Large intestine (tissue), 3 donors: ENCODE results near the gene TPO. TPM values are rescaled to one million over a fixed set of nuclear protein-coding genes. Genes with fewer than 3 reads are reported as not detected.
A peak's percentile ranks its signal among the peaks of the same experiment; 100 is the strongest.

Experiments used
- DNase-seq, 2 donors: peaks; one replicate each; pipeline versions ENCODE4 v3.0.0 to v3.0.0-alpha.2; 2013
- H3K27ac ChIP-seq: one replicate; pipeline ENCODE4 v1.5.1; 2013; ENCODE audit warnings: low read length
- H3K27me3 ChIP-seq: 2 replicates; pipeline ENCODE4 v1.6.1; 2013; ENCODE audit warnings: low read length; ENCODE audit not compliant: control insufficient read depth, insufficient read depth
- H3K36me3 ChIP-seq: 2 replicates; pipeline ENCODE4 v1.6.1; 2013; ENCODE audit warnings: low read length; ENCODE audit not compliant: control insufficient read depth, insufficient read depth
- H3K4me1 ChIP-seq: one replicate; pipeline ENCODE4 v1.6.1; 2013; ENCODE audit warnings: low read length; ENCODE audit not compliant: control insufficient read depth, insufficient read depth
- H3K4me3 ChIP-seq: one replicate; pipeline ENCODE4 v1.5.1; 2013; ENCODE audit warnings: low read length
- H3K9me3 ChIP-seq: one replicate; pipeline ENCODE4 v1.6.1; 2013; ENCODE audit warnings: mild to moderate bottlenecking, low read depth, low read length, moderate library complexity; ENCODE audit not compliant: control insufficient read depth
- WGBS: methylation state at CpG from one replicate; pipeline ENCODE4 v1.1.5; 2013; ENCODE audit warnings: low lambda C conversion rate; ENCODE audit not compliant: insufficient coverage; 5-methylcytosine and 5-hydroxymethylcytosine counted together
- polyA plus RNA-seq: library from polyadenylated mRNA; unstranded; fragments of 120-200 nt; gene quantifications from one replicate; pipeline ENCODE4 v1.2.1, GENCODE V29; 2013

The TPO gene
- polyA plus RNA-seq, 1 donor, result 0.30 TPM

DNA sequence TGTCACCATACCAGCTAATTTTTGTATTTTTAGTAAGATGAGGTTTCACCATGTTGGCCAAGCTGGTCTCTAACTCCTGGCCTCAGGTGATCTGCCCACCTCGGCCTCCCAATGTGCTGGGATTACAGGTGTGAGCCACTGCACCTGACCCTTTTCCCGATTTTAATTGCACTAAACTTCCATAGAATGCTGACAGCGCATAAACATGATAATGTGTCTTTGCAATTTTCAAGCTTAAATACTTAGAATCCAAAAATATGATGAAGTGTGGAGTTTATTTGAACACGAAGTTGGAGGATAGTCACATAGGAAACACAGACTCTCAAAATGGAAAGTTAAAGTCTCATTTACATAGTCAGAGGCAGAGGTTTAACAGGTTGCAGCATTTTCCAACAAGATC is 138.6 kb downstream of the TPO start:
- H3K36me3 ChIP-seq, result no peaks in the 10 kb centered on the region
- no peaks in the 10 kb centered on the region for H3K27me3 ChIP-seq
- no peak overlapping the region for H3K27ac ChIP-seq
- peaks cover 5% of the 10 kb centered on the region for H3K9me3 ChIP-seq
- 100% methylated on average over 2 of the region's 4 CpGs for WGBS
- H3K4me1 ChIP-seq, result peaks cover 32% of the 10 kb centered on the region
- DNase-seq, result no peak
- H3K4me3 ChIP-seq, result no peak overlapping the region

GRCh38 chr2:1552611-1553010 is 139.3 kb downstream of the TPO start:
- Histone ChIP-seq H3K9me3 (peaks cover 5% of the 10 kb centered on the region), H3K27ac (peak overlapping the region; percentile 86)

DNA sequence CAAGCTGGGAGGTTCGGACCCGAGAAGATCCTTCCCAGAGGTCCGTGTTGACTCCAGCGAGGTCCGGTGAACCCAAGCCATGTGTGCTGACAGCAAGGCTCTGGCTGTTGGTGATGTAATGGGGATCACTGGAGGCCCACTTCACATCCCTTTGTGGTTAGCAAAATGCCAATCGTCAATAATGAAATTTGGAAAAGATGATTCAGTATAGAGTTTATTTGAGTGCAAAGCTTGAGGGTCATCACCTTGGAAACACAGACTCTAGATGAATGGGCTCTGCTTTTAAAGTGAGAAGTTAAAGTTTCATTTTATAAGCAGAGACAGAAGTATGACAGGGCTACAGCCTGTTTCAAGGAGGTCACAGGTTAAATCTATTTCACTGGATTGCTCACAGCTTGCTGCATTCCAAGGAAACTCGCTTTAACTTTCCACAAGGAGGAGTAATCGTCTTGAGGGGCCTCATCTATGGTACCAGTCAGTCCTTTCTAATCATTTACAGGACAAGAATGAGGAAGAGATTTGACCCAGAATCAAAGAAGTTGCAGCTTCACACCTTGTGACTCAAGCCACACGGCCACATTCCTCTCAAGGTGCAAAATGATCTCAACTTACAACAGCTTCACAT is 140.5 kb downstream of the TPO start:
- Histone ChIP-seq H3K9me3 (no peaks in the 10 kb centered on the region), H3K27ac (peak overlapping the region; percentile 86), H3K27me3 (no peaks in the 10 kb centered on the region), H3K36me3 (no peaks in the 10 kb centered on the region), H3K4me1 (peaks cover 26% of the 10 kb centered on the region), H3K4me3 (no peak overlapping the region)
- DNase-seq, result peak; percentile 85 to 94
- no CpG with 5 or more reads among the region's 9 CpGs for WGBS

More at GRCh38 chr2:1552611-1553010, 139.3 kb downstream of the TPO start:
- H3K27me3 ChIP-seq, result no peaks in the 10 kb centered on the region
- no peak for DNase-seq
- WGBS, result no CpG with 5 or more reads among the region's 7 CpGs
- H3K4me3 ChIP-seq, result no peak overlapping the region
- peaks cover 26% of the 10 kb centered on the region for H3K4me1 ChIP-seq
- no peaks in the 10 kb centered on the region for H3K36me3 ChIP-seq

- Histone ChIP-seq H3K27ac (no peak overlapping the region), H3K9me3 (no peaks in the 10 kb centered on the region), H3K36me3 (no peaks in the 10 kb centered on the region), H3K4me3 (no peak overlapping the region), H3K27me3 (peaks cover 6% of the 10 kb centered on the region), H3K4me1 (peaks cover 17% of the 10 kb centered on the region)
- DNase-seq, result no peak
- WGBS, result no CpG with 5 or more reads among the region's 9 CpGs
Measured at GRCh38 chr2:1556286-1556685, 143.0 kb downstream of the TPO start.

GRCh38 chr2:1556776-1557466 is 143.7 kb downstream of the TPO start:
- WGBS, result 100% methylated on average over 1 of the region's 13 CpGs
- peaks cover 7% of the 10 kb centered on the region for H3K27me3 ChIP-seq
- H3K9me3 ChIP-seq, result no peaks in the 10 kb centered on the region
- H3K4me1 ChIP-seq, result peaks cover 17% of the 10 kb centered on the region
- no peaks in the 10 kb centered on the region for H3K36me3 ChIP-seq
- DNase-seq, result peak in 1 of 2 donors; percentile 30
- no peak overlapping the region for H3K4me3 ChIP-seq
- H3K27ac ChIP-seq, result no peak overlapping the region

DNA sequence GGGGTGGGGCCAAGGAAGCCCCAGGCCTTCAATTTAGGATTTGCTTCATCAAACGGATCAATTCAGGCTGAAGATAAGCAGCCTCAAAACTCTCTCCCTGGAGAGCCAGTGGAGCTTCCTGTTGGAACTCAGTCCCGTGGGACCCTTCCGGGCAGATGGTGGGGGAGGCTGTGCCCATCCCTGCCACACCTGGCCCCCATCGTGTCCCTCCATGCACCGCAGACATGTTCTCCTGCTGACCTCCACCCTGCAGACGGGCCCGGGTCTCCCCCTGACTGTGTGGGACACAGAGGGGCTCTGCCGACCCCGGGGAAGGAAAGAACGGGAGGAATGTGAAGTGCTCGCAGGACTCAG is 144.2 kb downstream of the TPO start:
- Histone ChIP-seq H3K4me3 (no peak overlapping the region), H3K27ac (no peak overlapping the region), H3K36me3 (no peaks in the 10 kb centered on the region), H3K27me3 (peaks cover 7% of the 10 kb centered on the region), H3K9me3 (no peaks in the 10 kb centered on the region), H3K4me1 (peaks cover 17% of the 10 kb centered on the region)
- no CpG with 5 or more reads among the region's 11 CpGs for WGBS
- DNase-seq, result no peak

GRCh38 chr2:1559589-1560175 is 146.4 kb downstream of the TPO start:
- no peak overlapping the region for H3K4me3 ChIP-seq
- H3K27ac ChIP-seq, result no peak overlapping the region
- WGBS, result no CpG with 5 or more reads among the region's 15 CpGs
- no peaks in the 10 kb centered on the region for H3K9me3 ChIP-seq
- peaks cover 7% of the 10 kb centered on the region for H3K27me3 ChIP-seq
- no peaks in the 10 kb centered on the region for H3K36me3 ChIP-seq
- no peaks in the 10 kb centered on the region for H3K4me1 ChIP-seq
- DNase-seq, result no peak

DNA sequence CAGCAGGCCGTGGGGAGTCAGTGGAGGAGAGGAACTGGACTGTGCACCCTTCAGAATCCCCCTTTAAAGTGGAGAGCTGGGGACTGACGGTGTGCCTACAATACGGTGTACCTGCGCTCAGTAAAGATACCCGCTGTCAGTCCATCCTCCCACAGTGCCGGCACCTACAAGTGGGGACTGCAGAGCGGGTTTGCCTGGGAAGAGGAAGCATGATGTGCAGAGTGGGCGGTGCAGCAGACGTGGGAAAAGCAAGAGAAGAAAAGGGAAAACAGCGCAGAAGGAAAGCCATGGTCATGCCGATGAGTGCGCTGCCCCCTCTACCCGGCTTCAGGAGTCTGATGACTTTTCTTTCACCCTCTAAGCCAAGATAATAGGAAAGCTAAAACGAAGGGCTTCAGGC is 148.0 kb downstream of the TPO start:
- Histone ChIP-seq H3K27ac (no peak overlapping the region), H3K4me3 (no peak overlapping the region), H3K27me3 (peaks cover 7% of the 10 kb centered on the region), H3K36me3 (no peaks in the 10 kb centered on the region), H3K9me3 (no peaks in the 10 kb centered on the region), H3K4me1 (no peaks in the 10 kb centered on the region)
- no peak for DNase-seq
- WGBS, result 94% methylated on average over 3 of the region's 14 CpGs

GRCh38 chr2:1561811-1562421 is 148.7 kb downstream of the TPO start:
- H3K27me3 ChIP-seq, result peaks cover 7% of the 10 kb centered on the region
- H3K27ac ChIP-seq, result no peak overlapping the region
- H3K9me3 ChIP-seq, result no peaks in the 10 kb centered on the region
- no peak for DNase-seq
- no peak overlapping the region for H3K4me3 ChIP-seq
- no peaks in the 10 kb centered on the region for H3K36me3 ChIP-seq
- WGBS, result no CpG with 5 or more reads among the region's 24 CpGs
- H3K4me1 ChIP-seq, result no peaks in the 10 kb centered on the region

GRCh38 chr2:1563084-1563857 is 150.0 kb downstream of the TPO start:
- DNase-seq, result no peak
- H3K9me3 ChIP-seq, result peaks cover 8% of the 10 kb centered on the region
- H3K27me3 ChIP-seq, result peaks cover 7% of the 10 kb centered on the region
- no peaks in the 10 kb centered on the region for H3K36me3 ChIP-seq
- H3K4me3 ChIP-seq, result no peak overlapping the region
- H3K4me1 ChIP-seq, result no peaks in the 10 kb centered on the region
- no CpG with 5 or more reads among the region's 32 CpGs for WGBS
- no peak overlapping the region for H3K27ac ChIP-seq
